Keratinocyte (primary cell): Measurements from ENCODE around the gene FHL3.

Experiments used
- EZH2 ChIP-seq: IDR thresholded peaks from one replicate; pipeline ENCODE4 v1.6.1; 2012; ENCODE audit warnings: inconsistent platforms, mild to moderate bottlenecking, low read length, moderate library complexity
- TF ChIP-seq, protein P1 (sequence below), 3 experiments: IDR thresholded peaks in 1 of 3; conservative IDR thresholded peaks in 1 of 3; optimal IDR thresholded peaks in 1 of 3; 2 replicates in 2 of 3; 3 replicates in 1 of 3; pipeline versions ENCODE3 to v1.5.1; 2011; ENCODE audit warnings: low read length in 3 of 3, mild to moderate bottlenecking in 3 of 3, moderate library complexity in 2 of 3, control low read depth in 1 of 3, inconsistent platforms in 1 of 3; ENCODE audit not compliant: insufficient read depth in 2 of 3; ENCODE audit errors: extremely low read depth in 1 of 3

DNA sequence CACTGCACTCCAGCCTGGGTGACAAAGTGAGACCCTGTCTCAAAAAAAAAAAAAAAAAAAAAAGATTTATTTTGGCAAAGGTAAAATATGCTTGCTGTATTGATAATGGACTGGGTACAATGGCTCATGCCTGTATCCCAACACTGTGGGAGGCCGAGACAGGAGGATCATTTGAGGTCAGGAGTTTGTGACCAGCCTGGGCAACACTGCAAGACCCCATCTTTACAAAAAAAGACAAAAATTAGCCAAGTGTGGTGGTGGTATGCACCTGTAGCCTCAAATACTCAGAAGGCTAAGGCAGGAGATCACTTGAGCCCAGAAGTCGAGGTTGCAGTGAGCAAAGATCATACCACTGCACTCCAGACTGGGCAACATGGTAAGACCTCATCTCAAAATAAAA, 21.8 kb downstream of the FHL3 start:
- TF ChIP-seq, protein P1, sequence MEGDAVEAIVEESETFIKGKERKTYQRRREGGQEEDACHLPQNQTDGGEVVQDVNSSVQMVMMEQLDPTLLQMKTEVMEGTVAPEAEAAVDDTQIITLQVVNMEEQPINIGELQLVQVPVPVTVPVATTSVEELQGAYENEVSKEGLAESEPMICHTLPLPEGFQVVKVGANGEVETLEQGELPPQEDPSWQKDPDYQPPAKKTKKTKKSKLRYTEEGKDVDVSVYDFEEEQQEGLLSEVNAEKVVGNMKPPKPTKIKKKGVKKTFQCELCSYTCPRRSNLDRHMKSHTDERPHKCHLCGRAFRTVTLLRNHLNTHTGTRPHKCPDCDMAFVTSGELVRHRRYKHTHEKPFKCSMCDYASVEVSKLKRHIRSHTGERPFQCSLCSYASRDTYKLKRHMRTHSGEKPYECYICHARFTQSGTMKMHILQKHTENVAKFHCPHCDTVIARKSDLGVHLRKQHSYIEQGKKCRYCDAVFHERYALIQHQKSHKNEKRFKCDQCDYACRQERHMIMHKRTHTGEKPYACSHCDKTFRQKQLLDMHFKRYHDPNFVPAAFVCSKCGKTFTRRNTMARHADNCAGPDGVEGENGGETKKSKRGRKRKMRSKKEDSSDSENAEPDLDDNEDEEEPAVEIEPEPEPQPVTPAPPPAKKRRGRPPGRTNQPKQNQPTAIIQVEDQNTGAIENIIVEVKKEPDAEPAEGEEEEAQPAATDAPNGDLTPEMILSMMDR (optimal IDR thresholded peaks at IDR 0.05 in 1 of 3, IDR thresholded peaks at IDR 0.05 in 1 of 3, conservative IDR thresholded peaks at IDR 0.05 in 1 of 3; ENCODE audit: extremely low read depth in 1 of 3, insufficient read depth in 2 of 3, low read length in 3 of 3) = no peak
- no peak for TF ChIP-seq EZH2
